Measurements from ENCODE around the gene ZNF682.

The ZNF682 gene

DNA sequence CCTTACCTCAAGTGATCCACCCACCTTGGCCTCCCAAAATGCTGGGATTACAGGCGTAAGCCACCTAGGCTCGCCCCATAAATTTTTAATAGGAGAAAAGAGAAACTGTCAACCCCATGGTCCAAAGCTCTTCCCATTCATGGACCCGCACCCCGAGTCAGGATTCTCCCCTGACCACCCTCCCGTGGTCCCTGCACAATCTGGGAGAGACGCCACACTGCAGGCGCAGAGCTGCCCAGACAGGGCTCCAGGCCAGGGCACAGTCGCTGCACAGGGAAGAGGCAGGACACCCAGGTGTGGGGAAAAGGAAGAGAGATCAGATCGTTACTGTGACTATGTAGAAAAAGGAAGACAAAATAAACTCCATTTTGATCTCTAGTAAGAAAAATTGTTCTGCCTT, 84.1 kb downstream of the ZNF682 start:
- H3K4me3 ChIP-seq (ENCODE audit: control insufficient read depth, low read depth, low read length): no peak overlapping the region
- TF ChIP-seq, protein P1, sequence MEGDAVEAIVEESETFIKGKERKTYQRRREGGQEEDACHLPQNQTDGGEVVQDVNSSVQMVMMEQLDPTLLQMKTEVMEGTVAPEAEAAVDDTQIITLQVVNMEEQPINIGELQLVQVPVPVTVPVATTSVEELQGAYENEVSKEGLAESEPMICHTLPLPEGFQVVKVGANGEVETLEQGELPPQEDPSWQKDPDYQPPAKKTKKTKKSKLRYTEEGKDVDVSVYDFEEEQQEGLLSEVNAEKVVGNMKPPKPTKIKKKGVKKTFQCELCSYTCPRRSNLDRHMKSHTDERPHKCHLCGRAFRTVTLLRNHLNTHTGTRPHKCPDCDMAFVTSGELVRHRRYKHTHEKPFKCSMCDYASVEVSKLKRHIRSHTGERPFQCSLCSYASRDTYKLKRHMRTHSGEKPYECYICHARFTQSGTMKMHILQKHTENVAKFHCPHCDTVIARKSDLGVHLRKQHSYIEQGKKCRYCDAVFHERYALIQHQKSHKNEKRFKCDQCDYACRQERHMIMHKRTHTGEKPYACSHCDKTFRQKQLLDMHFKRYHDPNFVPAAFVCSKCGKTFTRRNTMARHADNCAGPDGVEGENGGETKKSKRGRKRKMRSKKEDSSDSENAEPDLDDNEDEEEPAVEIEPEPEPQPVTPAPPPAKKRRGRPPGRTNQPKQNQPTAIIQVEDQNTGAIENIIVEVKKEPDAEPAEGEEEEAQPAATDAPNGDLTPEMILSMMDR (conservative IDR thresholded peaks at IDR 0.05; ENCODE audit: control insufficient read depth, insufficient read depth, low read depth, low read length): no peak
- no peak for DNase-seq (ENCODE audit: low read depth)

Measured in fibroblast of mammary gland (primary cell).